K562 (cell line): ENCODE measurements around the gene CDR2L. TPM values are rescaled to one million over a fixed set of nuclear protein-coding genes. Genes with fewer than 3 reads are reported as not detected.

Experiments
- ASH1L ChIP-seq: fragments of 450-650 bp; IDR thresholded peaks from 2 replicates; pipeline ENCODE4 v1.6.1; 2018; ENCODE audit warnings: borderline replicate concordance, mild to moderate bottlenecking, low read depth; ENCODE audit not compliant: partially characterized antibody
- HNRNPL ChIP-seq: fragments of 200-400 bp; formaldehyde crosslinking; IDR thresholded peaks from 2 replicates; pipeline ENCODE4 v1.6.1; 2017; ENCODE audit warnings: low read depth, mild to moderate bottlenecking, low read length
- HOXB6 ChIP-seq: fragments of 250-450 bp; sonication (Bioruptor Pico); IDR thresholded peaks from 2 replicates; pipeline ENCODE4 v1.5.1; 2022; ENCODE audit warnings: mild to moderate bottlenecking, borderline replicate concordance
- MCM5 ChIP-seq: fragments of 450-650 bp; IDR thresholded peaks from 2 replicates; pipeline ENCODE4 v1.6.1; 2016; ENCODE audit warnings: low read depth
- MGA ChIP-seq: fragments of 450-650 bp; IDR thresholded peaks from 2 replicates; pipeline ENCODE4 v1.6.1; 2016; ENCODE audit warnings: mild to moderate bottlenecking, moderate library complexity
- MIER1 ChIP-seq: fragments of 450-650 bp; IDR thresholded peaks from 2 replicates; pipeline ENCODE4 v1.6.1; 2016; ENCODE audit warnings: antibody characterized with exemption, mild to moderate bottlenecking, low read depth
- NONO ChIP-seq, 2 experiments: fragments of 200-400 bp in 1 of 2; fragments of 450-650 bp in 1 of 2; formaldehyde crosslinking in 1 of 2; IDR thresholded peaks; 2 replicates each; pipeline ENCODE4 v1.6.1; 2017; ENCODE audit warnings: low read depth in 2 of 2, mild to moderate bottlenecking in 2 of 2, moderate library complexity in 2 of 2, low read length in 1 of 2
- RBM22 ChIP-seq: fragments of 200-400 bp; formaldehyde crosslinking; IDR thresholded peaks from 2 replicates; pipeline ENCODE4 v1.6.1; 2018; ENCODE audit warnings: low read length, low read depth; ENCODE audit not compliant: poor library complexity, severe bottlenecking
- RUNX1 ChIP-seq: sonication (generic); IDR thresholded peaks from 2 replicates; pipeline ENCODE4 v1.6.1; 2016; ENCODE audit warnings: antibody characterized with exemption, low read depth
- SMARCB1 ChIP-seq: IDR thresholded peaks from 2 replicates; pipeline ENCODE4 v1.6.1; 2011; ENCODE audit warnings: improper control_type of control experiment, low read depth; ENCODE audit not compliant: insufficient read length
- STAT6 ChIP-seq: sonication (generic); formaldehyde crosslinking; IDR thresholded peaks from 2 replicates; pipeline ENCODE4 v1.8.1; 2023; ENCODE audit warnings: mild to moderate bottlenecking, missing genetic modification reagents
- TAF9B ChIP-seq: fragments of 450-650 bp; IDR thresholded peaks from 2 replicates; pipeline ENCODE4 v1.6.1; 2018; ENCODE audit warnings: mild to moderate bottlenecking; ENCODE audit not compliant: partially characterized antibody
- TCF7L2 ChIP-seq: fragments of 150-350 bp; IDR thresholded peaks from 2 replicates; pipeline ENCODE4 v1.6.1; 2016; ENCODE audit warnings: low read depth, mild to moderate bottlenecking, low read length, moderate library complexity
- ZNF224 ChIP-seq: sonication (generic); formaldehyde crosslinking; IDR thresholded peaks from 2 replicates; pipeline ENCODE4 v1.8.0; 2022; ENCODE audit warnings: mild to moderate bottlenecking, missing genetic modification reagents
- polyA plus RNA-seq, 8 experiments: library from polyadenylated mRNA; depleted of rRNA in 4 of 8; stranded (reverse) in 5 of 8; unstranded in 3 of 8; fragments of >200 nt; fragmentation: Nextera tagmentation in 2 of 8; fragmentation: Illumina TruSeq in 1 of 8; extraction: Ambion mirVana in 2 of 8; extraction: Trizol in 1 of 8; gene quantifications; 2 replicates each; pipeline versions ENCODE4 v1.2.1 to v1.2.3, GENCODE V29; 2011 to 2014; ENCODE audit warnings: inconsistent platforms in 1 of 8, missing spikeins in 1 of 8
- total RNA-seq, 7 experiments: library from RNA; depleted of rRNA in 6 of 7; stranded (reverse); fragments of >200 nt in 6 of 7; fragmentation: Illumina TruSeq in 2 of 7; extraction: Trizol in 2 of 7; gene quantifications; 2 replicates each; pipeline versions ENCODE4 v1.2.1 to v1.2.3, GENCODE V29; 2011 to 2021; ENCODE audit warnings: low replicate concordance in 1 of 7

Gene CDR2L
- total and polyA plus RNA-seq, 9 of the 15 experiments (the other 6 are each of a cell fraction or from before 2014, with no cell fraction given), result 2.7 to 16.0 (median 7.3) TPM

GRCh38 chr17:75012346-75013091, 25.1 kb downstream of the CDR2L start, which contains the start of gene MRPL58 (continued):
- no peak for TF ChIP-seq ASH1L
- no peak for TF ChIP-seq TCF7L2
- 0 out of 2 replicates have a peak, but pooled peaks have one; percentile 30 for TF ChIP-seq MGA
- peak; percentile 75 for TF ChIP-seq RBM22
- TF ChIP-seq MCM5, result no peak
- peak; percentile 62 to 83; a peak in 2 of 4 replicates for TF ChIP-seq NONO (IDR thresholded peaks at IDR 0.05; ENCODE audit: low read depth in 2 of 2, low read length in 1 of 2)
- TF ChIP-seq TAF9B, result peak; percentile 97
- no peak for TF ChIP-seq ZNF224
- TF ChIP-seq RUNX1, result no peak
- no peak for TF ChIP-seq SMARCB1
- TF ChIP-seq HNRNPL, result peak; percentile 81; the same call in 1 of the 2 replicates
- TF ChIP-seq STAT6 (CRISPR knock-in tag), result no peak; the same call in 1 of the 2 replicates
- TF ChIP-seq MIER1, result no peak
- no peak for TF ChIP-seq HOXB6
